ENCODE results near the gene WBP1L.

Gene WBP1L

DNA sequence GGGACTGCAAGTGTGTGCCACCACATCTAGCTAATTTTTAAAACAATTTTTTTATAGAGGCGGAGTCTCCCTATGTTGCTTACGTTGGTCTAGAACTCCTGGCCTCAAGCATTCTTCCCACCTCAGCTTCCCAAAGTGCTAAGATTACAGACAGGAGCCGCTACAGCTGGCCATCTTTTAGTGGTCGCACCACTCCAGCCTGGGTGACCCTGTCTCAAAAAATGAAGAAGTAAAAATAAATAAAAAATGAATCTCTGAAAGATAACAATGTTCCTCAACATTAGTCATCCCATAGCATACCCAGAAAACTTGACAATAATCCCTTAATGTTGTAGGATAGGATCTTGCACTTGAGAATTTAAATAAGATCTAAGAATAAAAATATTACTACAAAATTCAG, 18.2 kb downstream of the WBP1L start:
- DNase-seq = no peak

DNA sequence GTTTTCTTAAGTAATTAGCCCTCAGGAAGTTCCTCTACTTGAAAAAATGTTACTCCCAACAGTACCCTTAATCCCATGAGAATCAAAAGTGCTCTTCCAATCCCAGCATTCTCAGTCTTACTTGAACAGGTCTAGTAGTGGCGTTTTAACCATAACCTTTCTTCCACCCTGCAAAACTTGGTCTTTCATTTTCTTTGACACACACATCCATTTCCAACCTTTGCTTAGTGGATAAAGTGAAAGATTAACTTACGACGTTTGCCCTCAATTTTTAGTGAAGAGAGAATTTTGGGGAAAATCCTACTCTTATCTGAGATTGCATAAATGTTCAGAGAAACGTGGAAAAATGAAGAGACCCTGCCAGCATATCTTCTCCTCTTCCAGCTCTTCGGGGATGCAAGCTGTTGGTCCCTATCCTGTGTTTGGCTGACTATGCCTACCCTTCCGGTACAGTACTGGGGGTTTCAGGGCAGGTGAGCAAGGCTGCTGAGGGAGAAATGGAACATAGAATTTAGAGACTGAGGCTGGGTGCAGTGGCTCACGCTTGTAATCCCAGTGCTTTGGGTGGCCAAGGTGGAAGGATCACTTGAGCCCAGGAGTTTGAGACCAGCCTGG, 18.8 kb downstream of the WBP1L start:
- no peak for DNase-seq

GRCh38 chr10:102763037-102763607, 19.4 kb downstream of the WBP1L start:
- no peak for DNase-seq

DNA sequence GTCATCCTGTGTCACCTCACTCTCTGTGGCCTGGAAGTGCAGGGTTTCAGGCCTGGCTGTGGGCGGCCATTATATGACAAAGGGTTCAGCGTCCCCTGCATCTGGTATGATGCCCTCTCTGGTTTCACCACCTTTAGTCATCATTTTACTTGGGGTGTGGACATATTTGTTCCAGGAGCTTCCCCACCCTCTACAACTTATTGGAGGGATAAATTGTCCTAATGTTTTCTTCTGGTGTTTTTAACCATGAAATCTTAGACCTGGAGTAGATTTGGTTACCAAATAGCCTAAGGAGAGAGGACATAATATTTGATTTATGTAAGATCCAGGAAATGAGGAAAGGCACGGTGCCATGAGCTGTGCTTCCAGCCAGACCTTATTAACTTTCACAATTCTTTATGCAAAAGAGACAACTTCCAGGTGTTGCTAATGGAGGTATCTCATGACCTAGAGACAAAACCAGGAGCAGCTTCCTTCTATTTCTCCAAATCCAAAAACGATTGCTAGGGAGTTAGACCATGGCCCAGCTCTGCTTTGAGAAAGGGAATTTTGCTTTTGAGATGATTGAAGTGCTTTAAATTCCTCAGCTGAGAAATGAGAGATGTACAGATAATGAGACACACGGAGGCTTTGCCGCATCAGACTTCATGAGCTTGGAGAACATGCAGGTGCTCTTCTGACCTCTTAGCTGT, 20.9 kb downstream of the WBP1L start:
- DNase-seq = no peak

DNA sequence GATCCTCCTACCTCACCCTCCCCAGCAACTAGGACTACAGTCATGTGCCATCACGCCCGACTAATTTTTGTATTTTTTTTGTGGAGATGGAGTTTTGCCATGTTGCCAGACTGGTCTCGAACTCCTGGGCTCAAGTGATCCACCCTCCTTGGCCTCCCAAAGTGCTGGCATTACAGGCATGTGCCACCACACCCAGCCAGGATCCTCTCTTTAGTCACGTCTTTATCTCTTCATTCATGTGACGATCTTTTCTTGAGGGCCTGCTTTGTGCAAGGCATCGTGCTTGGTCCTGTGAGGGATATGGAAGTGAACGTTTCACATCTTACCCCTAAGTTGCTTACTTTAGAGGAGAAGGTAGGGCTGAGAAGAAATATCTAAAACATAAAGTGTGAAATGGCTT, 21.6 kb downstream of the WBP1L start:
- DNase-seq = no peak

DNA sequence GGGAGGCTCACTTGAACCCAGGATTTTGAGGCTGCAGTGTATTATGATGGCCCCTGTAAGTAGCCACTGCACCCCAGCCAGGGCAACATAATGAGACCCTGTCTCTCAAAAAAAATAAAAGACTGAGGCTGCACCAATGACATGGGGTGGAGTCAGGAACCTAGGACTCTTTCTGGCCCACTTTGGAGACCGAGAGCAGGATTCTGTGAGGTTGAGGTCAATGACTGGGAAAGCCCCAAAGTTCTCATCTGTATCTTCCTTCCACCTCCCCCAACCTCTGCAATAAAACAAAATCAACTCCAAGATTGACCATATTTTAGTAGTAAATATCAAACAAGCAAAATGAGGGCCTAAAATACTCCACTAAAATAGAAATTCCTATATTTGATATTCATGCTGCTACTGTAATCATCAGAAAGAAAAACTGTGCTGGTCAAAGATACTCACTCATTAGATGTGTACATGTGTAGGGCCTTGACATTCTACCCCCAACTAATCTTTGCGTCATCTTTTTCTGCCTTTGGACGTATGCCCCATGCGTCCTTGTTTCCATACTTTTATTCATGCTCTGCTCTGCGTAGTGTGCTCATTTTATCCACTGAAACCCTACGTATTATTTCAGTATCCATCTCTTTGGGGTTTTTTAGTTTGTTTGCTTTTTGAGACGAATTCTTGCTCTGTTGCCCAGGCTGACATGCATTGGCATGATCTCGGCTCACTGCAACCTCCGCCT, 23.8 kb downstream of the WBP1L start:
- no peak for DNase-seq

DNA sequence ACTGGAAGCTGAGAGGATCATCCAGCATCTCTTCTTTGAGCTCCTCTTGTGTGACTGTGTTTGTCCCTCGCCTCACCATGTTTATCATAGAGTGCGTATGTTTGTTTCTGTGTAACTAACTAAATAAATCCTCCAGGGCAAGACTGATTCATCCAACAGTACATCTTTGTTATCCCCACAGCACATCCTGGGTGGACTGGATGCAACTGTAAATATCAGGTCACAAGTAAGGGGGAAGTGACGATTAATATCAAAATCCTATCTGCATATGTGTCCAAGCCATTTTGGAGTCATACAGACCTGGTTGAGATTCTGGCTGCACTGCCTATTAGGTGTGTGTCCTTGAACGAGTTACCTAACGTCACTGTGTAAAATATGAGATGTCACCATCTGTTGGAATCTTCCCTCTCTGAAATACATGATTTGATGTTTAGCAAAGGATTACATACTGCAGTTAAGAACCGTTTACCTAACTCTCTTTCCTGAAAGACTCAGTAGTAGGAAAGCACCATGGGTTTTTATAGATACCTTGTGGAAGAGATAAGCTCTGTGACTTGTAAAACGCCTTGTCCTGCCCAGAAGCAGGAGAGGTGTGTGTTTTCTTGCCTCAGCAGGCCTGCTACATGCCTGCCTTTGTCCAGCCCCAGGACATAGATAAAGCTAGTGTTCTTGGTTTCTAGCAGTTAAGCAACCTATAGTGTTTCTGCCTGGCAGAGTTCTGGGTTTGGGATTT, 25.8 kb downstream of the WBP1L start:
- DNase-seq = no peak

DNA sequence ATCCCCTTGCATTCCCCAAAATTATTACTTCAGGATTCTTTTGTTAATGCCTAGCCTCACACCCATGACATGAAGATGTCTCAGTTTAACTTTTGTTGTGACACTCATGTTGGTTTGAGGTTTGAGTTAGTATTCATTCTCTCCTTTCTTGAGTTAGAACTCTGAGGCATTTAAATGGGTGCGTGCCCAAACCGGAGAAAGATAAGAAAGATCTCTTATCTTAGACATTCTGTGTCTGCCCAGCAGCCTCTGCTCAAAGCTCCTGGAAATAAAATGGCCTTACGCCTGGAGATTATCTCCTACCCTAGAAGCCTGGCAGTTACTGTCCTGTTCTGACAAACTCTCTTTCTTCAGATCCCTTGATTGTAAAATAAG, 26.3 kb downstream of the WBP1L start:
- no peak for DNase-seq

DNA sequence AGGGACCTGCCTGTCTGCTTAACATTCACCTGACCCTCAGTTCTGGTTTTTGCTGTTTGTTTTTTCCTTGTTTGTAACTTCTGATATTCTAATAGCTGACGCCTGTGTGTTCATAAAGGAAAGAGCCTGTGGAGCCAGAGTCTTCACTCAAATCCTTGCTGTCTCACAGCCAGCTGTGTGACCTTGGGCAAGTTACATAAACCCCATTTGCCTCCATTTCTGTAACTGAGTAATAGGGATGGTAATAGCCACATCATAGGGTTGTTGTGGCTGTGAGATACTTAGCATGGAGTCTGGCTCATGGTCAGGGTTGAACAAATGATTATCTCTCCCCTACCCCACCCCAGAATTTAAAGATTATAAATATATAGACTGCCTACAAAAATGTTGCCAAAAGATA, 27.0 kb downstream of the WBP1L start:
- DNase-seq = no peak

GRCh38 chr10:102773320-102773719, 29.6 kb downstream of the WBP1L start:
- no peak for DNase-seq

DNA sequence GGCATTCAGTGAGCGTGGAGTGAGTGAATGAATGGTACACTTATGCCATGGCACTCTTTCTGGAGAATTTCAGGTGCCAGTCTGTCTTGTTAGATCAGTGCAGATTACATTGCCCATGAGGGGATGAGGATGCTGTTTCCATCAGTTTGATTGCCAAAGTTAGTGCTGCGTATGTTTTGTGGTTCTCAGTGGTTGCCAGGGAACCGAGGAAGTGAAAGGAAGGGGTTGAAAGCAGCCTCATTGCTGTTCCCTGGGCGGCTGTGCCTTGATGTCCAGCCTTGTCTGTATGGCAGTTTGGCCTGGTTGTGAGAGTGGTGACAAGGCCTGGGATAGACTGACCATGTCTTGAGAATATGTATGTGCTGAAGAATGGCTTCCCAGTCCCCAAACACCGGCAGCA, 30.2 kb downstream of the WBP1L start:
- DNase-seq = no peak

DNA sequence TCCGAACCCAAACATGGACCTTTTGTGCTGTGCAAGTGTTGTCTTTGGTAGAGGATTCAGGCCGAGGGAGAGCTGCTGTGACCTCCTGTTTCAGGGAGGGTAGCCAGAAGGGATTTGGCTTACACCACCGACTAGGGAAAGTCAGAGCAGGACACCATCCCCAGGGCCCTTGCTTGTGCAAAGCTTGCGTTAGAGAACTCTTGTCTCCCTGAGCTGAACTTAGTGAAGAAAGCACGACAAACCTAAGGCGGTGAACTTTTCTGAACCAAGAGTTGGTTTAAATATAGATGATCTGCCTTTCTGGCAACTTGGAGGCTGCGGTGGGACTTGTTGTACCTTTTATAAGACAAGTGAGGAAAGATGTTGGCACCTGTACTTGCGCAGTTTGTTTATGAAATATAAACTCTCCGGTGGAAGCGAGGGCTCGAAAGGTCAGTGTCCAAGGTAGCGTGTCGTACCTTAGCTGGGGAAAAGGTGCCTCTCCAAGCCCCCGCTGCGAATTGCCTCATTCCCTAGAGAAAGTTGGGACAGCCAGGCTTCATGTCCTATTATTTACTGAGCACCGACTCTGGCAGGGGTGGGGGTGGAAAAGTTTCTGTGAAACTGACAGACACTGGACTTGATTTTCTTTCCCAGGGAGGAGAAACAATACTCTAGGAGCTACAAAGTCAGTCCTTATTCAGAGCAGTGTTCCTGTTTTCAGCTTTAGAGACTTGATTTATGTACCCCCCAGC, 31.6 kb downstream of the WBP1L start:
- no peak for DNase-seq

- no peak for DNase-seq
These were observed 32.4 kb downstream of the WBP1L start for GRCh38 chr10:102775935-102776669.

DNA sequence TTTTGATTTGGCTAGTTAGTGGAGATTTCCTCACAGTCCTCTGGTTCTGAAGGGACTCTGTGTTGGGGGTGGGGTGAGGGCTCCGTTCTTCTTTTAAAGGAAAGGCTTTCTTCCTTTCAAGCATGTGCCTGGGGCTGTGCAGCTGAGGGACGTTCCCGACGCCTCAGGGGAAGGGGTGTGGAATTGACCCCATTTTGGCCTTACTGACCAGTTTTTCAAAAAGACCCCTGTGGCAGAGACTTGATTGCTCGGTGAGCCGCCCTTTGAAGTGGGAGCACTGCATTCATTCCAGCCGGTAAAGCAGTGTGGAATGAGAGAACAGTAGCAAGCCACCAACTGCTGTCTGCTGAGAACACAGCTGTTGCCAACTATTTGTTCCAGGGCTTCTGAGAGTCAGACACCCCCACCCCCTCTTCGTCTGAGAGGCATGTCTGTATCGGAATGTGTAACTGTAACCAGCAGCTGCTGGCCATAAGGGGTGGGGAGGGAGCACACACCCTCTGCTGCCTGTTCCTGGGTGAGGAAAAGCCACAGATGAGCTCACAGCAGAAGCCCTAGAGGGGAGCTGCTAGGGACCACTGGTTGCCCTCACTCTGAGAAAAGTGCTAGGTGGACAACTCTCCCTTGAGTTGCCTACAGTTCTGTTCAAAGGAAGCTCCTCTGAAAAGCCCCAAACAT, 33.2 kb downstream of the WBP1L start:
- DNase-seq = no peak

DNA sequence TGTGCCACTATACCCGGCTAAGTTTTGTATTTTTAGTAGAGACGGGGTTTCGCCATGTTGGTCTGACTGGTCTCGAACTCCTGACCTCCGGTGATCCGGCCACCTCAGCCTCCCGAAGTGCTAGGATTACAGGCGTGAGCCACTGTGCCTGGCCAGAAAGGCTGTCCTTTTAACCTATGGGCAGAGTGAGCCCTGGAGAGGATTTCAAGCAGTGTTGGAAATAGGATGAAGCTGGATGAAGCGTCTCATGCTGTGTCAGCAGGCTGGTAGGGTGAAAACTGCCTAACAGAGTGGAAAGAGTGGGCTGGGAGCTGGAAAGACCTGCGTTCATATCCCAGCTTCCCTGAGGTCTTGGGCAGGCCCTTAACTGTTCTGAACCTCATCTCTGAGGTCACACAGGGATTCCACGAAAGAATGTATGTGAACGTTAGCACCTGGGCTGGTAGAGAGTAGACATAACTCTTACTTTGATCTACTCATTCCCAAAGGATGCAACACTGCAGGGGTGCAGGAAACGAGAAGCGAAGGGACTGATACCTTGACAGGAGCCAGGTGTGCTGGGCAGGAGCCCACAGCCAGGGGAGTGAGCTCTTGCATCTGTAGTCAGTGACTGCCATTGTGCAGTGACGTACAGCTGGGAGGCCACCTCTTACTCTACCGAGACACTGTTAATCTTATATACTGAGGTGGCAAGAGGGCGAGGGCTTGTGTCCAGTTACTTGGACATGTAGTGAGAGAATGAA, 34.1 kb downstream of the WBP1L start:
- no peak for DNase-seq

GRCh38 chr10:102778781-102779180, 35.0 kb downstream of the WBP1L start:
- DNase-seq = no peak

DNA sequence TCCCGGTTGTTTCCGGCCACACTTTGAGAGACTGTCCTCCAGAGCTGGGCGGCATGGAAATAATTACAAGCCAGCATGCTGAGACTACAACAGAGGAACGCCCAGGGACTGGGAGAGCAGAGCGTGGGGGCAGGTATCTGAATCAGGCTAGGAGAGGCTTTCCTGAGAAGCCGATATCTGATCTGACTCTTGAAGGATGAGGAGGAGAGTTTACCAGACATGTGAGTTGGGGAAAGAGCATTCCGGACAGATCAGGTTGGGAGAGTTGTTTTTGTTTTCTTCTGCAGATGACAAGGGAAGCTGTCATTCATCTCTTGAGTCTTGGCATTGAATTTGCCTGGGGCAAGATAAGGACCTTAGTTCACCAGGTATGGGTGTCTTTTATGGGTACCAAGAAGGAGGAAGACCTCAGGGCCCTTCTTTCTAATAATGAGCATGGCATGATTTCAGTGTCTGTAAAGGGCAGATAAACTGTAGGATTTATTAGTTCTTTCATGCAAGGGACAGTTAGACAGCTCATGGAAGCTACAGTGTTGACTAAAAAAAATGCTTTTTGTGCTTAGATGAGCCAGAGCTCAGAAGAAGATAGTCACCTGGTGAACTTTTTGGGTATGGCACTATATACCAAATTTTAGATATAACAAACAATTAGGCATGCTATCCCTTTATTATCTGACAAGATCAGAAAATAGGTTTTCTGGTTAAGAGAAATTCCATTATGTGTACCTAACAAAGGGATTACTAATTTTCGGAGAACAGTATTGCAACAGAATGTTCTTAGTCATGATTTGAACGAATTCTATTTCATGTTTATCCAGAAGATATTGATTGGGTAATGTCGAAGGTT, 36.2 kb downstream of the WBP1L start:
- no peak for DNase-seq

- DNase-seq = no peak
These were observed 36.7 kb downstream of the WBP1L start for GRCh38 chr10:102780527-102780808.

DNA sequence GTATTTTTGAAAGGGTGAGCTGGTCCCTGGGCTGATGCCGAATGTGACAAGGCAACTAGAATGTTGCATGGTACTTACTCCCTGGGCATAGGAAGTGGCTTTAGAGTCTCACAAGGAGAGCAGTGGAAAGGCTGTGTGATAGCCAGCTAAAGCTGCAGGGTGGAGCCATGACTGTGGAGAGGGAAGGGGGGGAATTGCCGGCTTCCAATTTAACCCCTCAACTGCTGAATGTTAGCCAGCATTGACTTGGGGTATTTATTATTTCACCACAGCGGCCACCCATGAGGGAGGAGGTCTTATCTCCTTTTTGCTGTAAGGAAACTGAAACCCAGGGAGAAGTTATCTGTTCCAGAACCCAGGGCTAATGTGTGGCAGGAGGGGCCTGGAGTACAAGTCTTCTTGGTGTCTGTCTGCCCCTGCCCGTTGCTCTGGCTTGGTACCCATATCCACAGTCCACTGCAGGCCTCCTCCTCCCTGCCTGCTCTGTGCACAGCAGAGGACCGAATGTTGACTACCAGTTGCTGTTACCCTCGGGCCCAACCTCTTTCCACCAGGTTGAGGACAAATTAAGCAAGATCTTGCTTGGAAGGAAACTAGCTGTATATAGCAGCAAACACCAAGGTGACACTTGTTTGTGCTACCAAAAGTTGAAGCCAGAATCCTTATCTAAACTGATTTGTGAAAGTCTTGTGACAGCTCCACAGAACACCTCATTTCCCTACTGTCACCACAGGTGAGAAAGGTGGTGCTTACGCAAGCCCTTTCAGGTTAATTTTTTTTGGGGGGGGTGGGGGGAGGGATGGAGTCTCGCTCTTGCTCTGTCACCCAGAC, 37.6 kb downstream of the WBP1L start:
- DNase-seq = no peak
